ENCODE measurements around the gene VWCE. TPM values are rescaled to one million over a fixed set of nuclear protein-coding genes. Genes with fewer than 3 reads are reported as not detected.

Gene VWCE
- total RNA-seq, 6 experiments from 2014 or later, result 2.3 to 37.1 (median 6.0) TPM

GRCh38 chr11:61278001-61278470 lies 17.1 kb downstream of the VWCE start:
- intact Hi-C loops (cut with DNase I), result no loop called here
- no peak overlapping the region for H3K4me3 ChIP-seq
- H3K27me3 ChIP-seq, result no peaks in the 10 kb centered on the region
- no peaks in the 10 kb centered on the region for H3K9me3 ChIP-seq
- ATAC-seq (no peak), DNase-seq (no peak)
- H3K27ac ChIP-seq, result no peak overlapping the region
- H3K36me3 ChIP-seq, result no peaks in the 10 kb centered on the region
- TF ChIP-seq POLR2A (IDR thresholded peaks at IDR 0.05) (no peak), CTCF (IDR thresholded peaks at IDR 0.05) (no peak)
- no peaks in the 10 kb centered on the region for H3K4me1 ChIP-seq
- 76% methylated on average over 9 of the region's 10 CpGs for WGBS (ENCODE audit: insufficient coverage, low coverage, low lambda C conversion rate, missing lambda C conversion rate)

GRCh38 chr11:61277186-61278000 lies 17.7 kb downstream of the VWCE start:
- DNase-seq (no peak), ATAC-seq (no peak)
- WGBS (ENCODE audit: insufficient coverage, low coverage, low lambda C conversion rate, missing lambda C conversion rate), result 95% methylated on average over 8 of the region's 14 CpGs
- no peaks in the 10 kb centered on the region for H3K9me3 ChIP-seq
- TF ChIP-seq CTCF (IDR thresholded peaks at IDR 0.05) (no peak), POLR2A (IDR thresholded peaks at IDR 0.05) (no peak)
- H3K4me3 ChIP-seq, result no peak overlapping the region
- no peak overlapping the region for H3K27ac ChIP-seq
- no peaks in the 10 kb centered on the region for H3K36me3 ChIP-seq
- no peaks in the 10 kb centered on the region for H3K27me3 ChIP-seq
- intact Hi-C loops (cut with DNase I), result no loop called here
- H3K4me1 ChIP-seq, result no peaks in the 10 kb centered on the region

DNA sequence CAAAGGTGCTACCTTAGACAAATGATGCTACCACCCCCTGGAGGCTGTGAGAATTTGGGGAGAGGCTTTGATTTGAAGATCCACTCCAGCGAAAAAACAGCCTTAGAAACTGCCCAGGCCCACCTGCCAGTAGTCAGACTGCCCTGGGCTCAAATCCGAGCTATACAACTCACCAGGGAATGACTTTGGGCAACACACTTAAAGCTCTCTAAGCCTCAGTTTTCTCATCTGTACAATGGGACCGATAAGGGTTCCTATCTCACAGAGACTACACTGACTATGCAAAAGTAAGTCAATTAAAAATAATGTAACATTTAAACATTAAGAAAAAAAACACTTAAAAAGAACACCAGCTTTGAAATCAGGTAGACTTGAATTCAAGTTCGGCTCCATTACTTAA lies 19.9 kb downstream of the VWCE start:
- ATAC-seq, result no peak
- Histone ChIP-seq H3K27me3 (no peaks in the 10 kb centered on the region), H3K4me1 (no peaks in the 10 kb centered on the region), H3K9me3 (no peaks in the 10 kb centered on the region), H3K4me3 (no peak overlapping the region), H3K27ac (no peak overlapping the region), H3K36me3 (no peaks in the 10 kb centered on the region)
- 96% methylated on average over 2 of the region's 4 CpGs for WGBS (ENCODE audit: insufficient coverage, low coverage, low lambda C conversion rate, missing lambda C conversion rate)
- TF ChIP-seq POLR2A (IDR thresholded peaks at IDR 0.05) (no peak), CTCF (IDR thresholded peaks at IDR 0.05) (no peak)
- no peak for DNase-seq
- intact Hi-C loops (cut with DNase I), result no loop called here

DNA sequence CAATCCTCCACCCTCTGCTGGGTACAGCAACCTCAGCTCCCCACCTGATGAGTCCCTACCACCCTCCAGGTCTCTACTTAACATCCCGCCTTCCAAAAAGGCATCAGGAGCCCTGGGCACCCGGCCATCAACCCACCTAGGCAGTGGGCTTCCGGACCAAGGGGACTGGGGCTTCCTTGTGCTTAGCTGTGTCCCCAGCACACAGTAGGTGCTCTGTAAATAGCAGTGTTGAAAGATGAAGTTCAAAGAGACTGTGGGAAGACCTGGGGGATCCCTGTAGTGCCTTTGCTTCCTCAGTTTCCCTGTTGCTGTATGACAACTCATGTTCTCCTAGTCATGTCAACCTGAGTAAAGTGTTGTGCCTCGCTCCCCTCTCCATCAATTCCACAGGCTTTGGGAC lies 21.0 kb downstream of the VWCE start:
- no CpG with 5 or more reads among the region's 4 CpGs for WGBS (ENCODE audit: insufficient coverage, low coverage, low lambda C conversion rate, missing lambda C conversion rate)
- no peaks in the 10 kb centered on the region for H3K4me1 ChIP-seq
- TF ChIP-seq CTCF (IDR thresholded peaks at IDR 0.05) (no peak), POLR2A (IDR thresholded peaks at IDR 0.05) (no peak)
- H3K27me3 ChIP-seq, result no peaks in the 10 kb centered on the region
- no peak overlapping the region for H3K4me3 ChIP-seq
- no peaks in the 10 kb centered on the region for H3K9me3 ChIP-seq
- intact Hi-C loops (cut with DNase I), result no loop called here
- no peak for DNase-seq
- H3K36me3 ChIP-seq, result no peaks in the 10 kb centered on the region
- ATAC-seq, result no peak
- H3K27ac ChIP-seq, result no peak overlapping the region

Data from right lobe of liver (tissue), 6 donors.